Peyer's patch (tissue), 4 donors: ENCODE results near the gene RNF213.

ENCODE experiments used
- CTCF ChIP-seq, 6 experiments: fragments of 450-650 bp in 4 of 6; fragments of 200-600 bp in 2 of 6; sonication (generic) in 1 of 6; IDR thresholded peaks; one replicate each; pipeline ENCODE4 v1.5.1; 2017 to 2019; ENCODE audit warnings: antibody characterized with exemption in 6 of 6, mild to moderate bottlenecking in 3 of 6, moderate library complexity in 1 of 6
- POLR2A ChIP-seq, 2 donors: fragments of 450-650 bp; IDR thresholded peaks; one replicate each; pipeline ENCODE4 v1.5.1; 2017; ENCODE audit warnings: antibody characterized with exemption in 2 of 2, mild to moderate bottlenecking in 2 of 2, moderate library complexity in 2 of 2

- TF ChIP-seq CTCF (IDR thresholded peaks at IDR 0.05) (no peak), POLR2A (IDR thresholded peaks at IDR 0.05) (no peak)
These were observed 50.7 kb downstream of the RNF213 start for GRCh38 chr17:80311216-80311827.
